Measurements from ENCODE around the gene OPA3.

- TF ChIP-seq CTCF (IDR thresholded peaks at IDR 0.05), result peak in 4 of 6 experiments; percentile 12 to 43 (median 34)
- TF ChIP-seq POLR2A (IDR thresholded peaks at IDR 0.05), result no peak
Measured at GRCh38 chr19:45591004-45591637, 6.5 kb upstream of the OPA3 start.
